ENCODE measurements around the gene SPRED3.
"Not testable (repeated sequence)": the region's sequence is repeated elsewhere in the genome, so short reads cannot be mapped to it uniquely, and the experiment has no call there.

SPRED3 gene

GRCh38 chr19:38388349-38389100 lies at the start of gene SPRED3:
TSS of gene SPRED3 (plus strand) at chr19:38388697. CDS start at chr19:38390303, 1,606 bp downstream.
- no peak for DNase-seq

- DNase-seq = not testable (repeated sequence)
These were observed 49.5 kb upstream of the SPRED3 start for GRCh38 chr19:38339011-38339410.

- no peak for DNase-seq
These were observed 47.6 kb upstream of the SPRED3 start for GRCh38 chr19:38340927-38341326.

- DNase-seq = no peak
These were observed 41.7 kb upstream of the SPRED3 start for GRCh38 chr19:38346837-38347236.

- DNase-seq = no peak
These were observed 37.6 kb upstream of the SPRED3 start for GRCh38 chr19:38350883-38351282.

- no peak for DNase-seq
These were observed 36.6 kb upstream of the SPRED3 start for GRCh38 chr19:38351865-38352395.

GRCh38 chr19:38352611-38353010 lies 35.9 kb upstream of the SPRED3 start:
- no peak for DNase-seq

GRCh38 chr19:38355728-38356725 lies 32.5 kb upstream of the SPRED3 start:
- no peak for DNase-seq

GRCh38 chr19:38358071-38358470 lies 30.4 kb upstream of the SPRED3 start:
- no peak for DNase-seq

- DNase-seq = no peak
These were observed 29.1 kb upstream of the SPRED3 start for GRCh38 chr19:38359242-38360021.

GRCh38 chr19:38360351-38360750 lies 28.1 kb upstream of the SPRED3 start:
- no peak for DNase-seq

- no peak for DNase-seq
These were observed 27.5 kb upstream of the SPRED3 start for GRCh38 chr19:38360839-38361631.

- peak; percentile 64 for DNase-seq
These were observed 26.8 kb upstream of the SPRED3 start for GRCh38 chr19:38361633-38362075.

- DNase-seq = peak; percentile 70
These were observed 26.2 kb upstream of the SPRED3 start for GRCh38 chr19:38362076-38362945.

- not testable (repeated sequence) for DNase-seq
These were observed 25.4 kb upstream of the SPRED3 start for GRCh38 chr19:38362946-38363688.

GRCh38 chr19:38367041-38367440 lies 21.5 kb upstream of the SPRED3 start:
- DNase-seq = no peak

- DNase-seq = no peak
These were observed 18.9 kb upstream of the SPRED3 start for GRCh38 chr19:38369584-38369983.

- no peak for DNase-seq
These were observed 18.2 kb upstream of the SPRED3 start for GRCh38 chr19:38370299-38370698.

GRCh38 chr19:38371081-38371480 lies 17.4 kb upstream of the SPRED3 start:
- no peak for DNase-seq

GRCh38 chr19:38373907-38374331 lies 14.6 kb upstream of the SPRED3 start:
- DNase-seq = no peak
